ACC112 (cell line): ENCODE measurements around the gene SERPINB7.
"Not testable (repeated sequence)": the region's sequence is repeated elsewhere in the genome, so short reads cannot be mapped to it uniquely, and the experiment has no call there.

ENCODE experiments used
- H2AFZ ChIP-seq: fragments of 200-600 bp; sonication (generic); one replicate; pipeline ENCODE4 v1.6.0; 2017; ENCODE audit warnings: antibody characterized with exemption, low read length; ENCODE audit not compliant: unreplicated experiment
- H3K27ac ChIP-seq: fragments of 200-600 bp; sonication (generic); 2 replicates; pipeline ENCODE4 v1.5.1; 2014; ENCODE audit warnings: low read depth, mild to moderate bottlenecking, antibody characterized with exemption, low read length, moderate library complexity
- H3K27me3 ChIP-seq: fragments of 200-600 bp; sonication (generic); 2 replicates; pipeline ENCODE4 v1.6.1; 2014; ENCODE audit warnings: mild to moderate bottlenecking, antibody characterized with exemption, low read length, moderate library complexity, mixed read lengths; ENCODE audit not compliant: insufficient read depth
- H3K36me3 ChIP-seq: fragments of 200-600 bp; sonication (generic); 2 replicates; pipeline ENCODE4 v1.6.1; 2016; ENCODE audit warnings: mild to moderate bottlenecking, antibody characterized with exemption, low read length, moderate library complexity, mixed read lengths; ENCODE audit not compliant: insufficient read depth
- H3K4me1 ChIP-seq: fragments of 200-600 bp; sonication (generic); one replicate; pipeline ENCODE4 v1.6.1; 2016; ENCODE audit warnings: low read length, mixed read lengths; ENCODE audit not compliant: insufficient read depth, unreplicated experiment, control insufficient read depth
- H3K4me3 ChIP-seq: fragments of 200-600 bp; sonication (generic); 2 replicates; pipeline ENCODE4 v1.5.1; 2014; ENCODE audit warnings: mild to moderate bottlenecking, low read depth, low read length
- H3K79me2 ChIP-seq: fragments of 200-600 bp; sonication (generic); one replicate; pipeline ENCODE4 v1.6.0; 2016; ENCODE audit warnings: low read length; ENCODE audit not compliant: control insufficient read depth, unreplicated experiment, insufficient read depth

SERPINB7 gene

DNA sequence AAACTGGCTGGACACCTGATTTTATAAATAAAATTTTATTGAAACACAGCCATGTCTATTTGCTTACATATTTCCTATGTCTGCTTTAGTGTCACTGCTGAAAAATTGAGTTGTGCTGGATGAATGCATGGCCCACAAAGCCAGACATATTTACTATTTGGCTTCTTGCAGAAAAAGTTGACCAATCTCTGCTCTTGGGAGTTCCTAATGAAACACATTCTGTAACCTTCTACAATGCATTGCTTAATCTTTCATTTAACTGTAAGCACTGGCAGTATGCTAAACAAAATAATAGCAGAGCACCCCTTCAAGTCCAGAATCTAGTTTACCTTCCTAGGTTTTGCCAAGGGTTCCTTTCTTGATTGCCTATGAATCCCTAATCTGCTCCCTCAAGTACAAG lies 17.7 kb upstream of the SERPINB7 start:
- H3K27me3 ChIP-seq: no peaks in the 10 kb centered on the region
- H2AFZ ChIP-seq: no peak overlapping the region
- peaks cover 8% of the 10 kb centered on the region for H3K4me1 ChIP-seq
- H3K4me3 ChIP-seq: no peak overlapping the region
- no peaks in the 10 kb centered on the region for H3K36me3 ChIP-seq
- no peaks in the 10 kb centered on the region for H3K79me2 ChIP-seq
- no peak overlapping the region for H3K27ac ChIP-seq

DNA sequence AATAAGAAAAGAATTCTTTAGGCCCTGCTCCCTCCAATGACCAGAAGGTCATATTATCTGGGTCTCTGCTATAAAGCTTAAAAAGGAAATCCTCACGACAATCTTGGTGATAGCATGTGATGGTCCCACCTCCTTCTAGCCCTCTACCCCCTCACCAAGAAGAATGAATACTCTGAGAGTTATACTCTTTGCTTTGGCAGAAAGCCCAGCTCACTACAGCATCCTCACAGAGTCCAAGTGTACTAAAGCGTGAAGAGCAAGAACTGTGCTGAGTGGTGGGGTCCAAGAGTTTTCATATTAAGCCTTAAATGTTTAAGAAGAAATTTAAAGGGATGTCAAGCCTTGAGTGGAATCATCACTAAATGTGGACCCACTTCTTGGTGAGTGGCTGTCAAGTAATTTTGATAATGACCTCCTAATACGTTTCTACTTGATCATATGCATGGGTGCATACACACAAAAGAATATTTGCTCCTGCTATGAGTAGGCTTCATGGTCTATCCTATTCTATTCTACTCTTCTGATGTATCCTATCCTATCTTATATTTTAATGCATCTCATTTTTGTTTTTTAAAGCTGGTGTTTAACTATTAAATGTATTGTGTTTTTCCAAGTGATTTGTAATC lies 16.5 kb upstream of the SERPINB7 start:
- no peaks in the 10 kb centered on the region for H3K36me3 ChIP-seq
- H3K79me2 ChIP-seq: no peaks in the 10 kb centered on the region
- H3K27ac ChIP-seq: no peak overlapping the region
- no peaks in the 10 kb centered on the region for H3K27me3 ChIP-seq
- peaks cover 18% of the 10 kb centered on the region for H3K4me1 ChIP-seq
- no peak overlapping the region for H2AFZ ChIP-seq
- H3K4me3 ChIP-seq: no peak overlapping the region

DNA sequence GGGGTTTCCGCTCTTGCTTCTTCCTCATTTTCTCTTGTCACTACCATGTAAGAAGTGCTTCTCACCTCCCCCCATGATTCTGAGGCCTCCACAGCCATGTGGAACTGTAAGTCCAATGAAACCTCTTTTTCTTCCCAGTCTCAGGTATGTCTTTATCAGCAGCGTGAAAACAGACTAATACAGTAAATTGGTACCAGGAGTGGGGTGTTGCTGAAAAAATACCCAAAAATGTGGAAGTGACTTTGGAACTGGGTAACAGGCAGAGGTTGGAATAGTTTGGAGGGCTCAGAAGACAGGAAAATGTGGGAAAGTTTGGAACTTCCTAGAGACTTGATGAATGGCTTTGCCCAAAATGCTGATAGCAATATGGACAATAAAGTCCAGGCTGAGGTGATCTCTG lies 15.4 kb upstream of the SERPINB7 start:
- H3K4me3 ChIP-seq, H3K27ac ChIP-seq, H3K79me2 ChIP-seq, H2AFZ ChIP-seq, H3K36me3 ChIP-seq, H3K27me3 ChIP-seq: not testable (repeated sequence)
- H3K4me1 ChIP-seq: peaks cover 26% of the 10 kb centered on the region

- Histone ChIP-seq H3K27me3 (no peaks in the 10 kb centered on the region), H3K36me3 (no peaks in the 10 kb centered on the region), H2AFZ (no peak overlapping the region), H3K4me1 (peaks cover 26% of the 10 kb centered on the region), H3K79me2 (no peaks in the 10 kb centered on the region), H3K4me3 (no peak overlapping the region), H3K27ac (peak overlapping the region; percentile 88)
These were observed 12.7 kb upstream of the SERPINB7 start for GRCh38 chr18:63762518-63762917.

- Histone ChIP-seq H3K4me3 (no peak overlapping the region), H3K79me2 (no peaks in the 10 kb centered on the region), H3K27ac (peak overlapping the region; percentile 88), H2AFZ (no peak overlapping the region), H3K27me3 (no peaks in the 10 kb centered on the region), H3K36me3 (no peaks in the 10 kb centered on the region), H3K4me1 (peaks cover 33% of the 10 kb centered on the region)
These were observed 11.2 kb upstream of the SERPINB7 start for GRCh38 chr18:63763831-63764600.

DNA sequence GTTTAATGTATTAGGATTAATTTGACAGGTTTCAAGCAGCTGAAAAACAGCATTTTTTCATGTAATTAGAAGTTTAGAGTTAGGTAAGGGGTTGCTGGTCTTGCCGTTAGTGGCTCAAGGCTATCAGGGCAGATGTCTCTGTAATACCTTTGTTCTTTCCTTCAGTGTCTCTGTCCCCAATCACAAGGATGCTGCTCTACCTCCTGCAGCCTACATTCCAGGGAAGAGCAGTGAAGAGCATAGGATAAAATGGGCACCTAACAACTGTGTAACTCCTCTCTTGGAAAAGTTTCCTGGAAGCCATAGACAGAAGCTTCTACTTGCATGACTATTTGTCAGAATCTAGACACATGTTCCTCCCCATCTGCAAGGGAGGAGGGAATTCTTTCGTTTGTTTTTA lies 9.4 kb upstream of the SERPINB7 start:
- Histone ChIP-seq H3K4me3 (no peak overlapping the region), H2AFZ (no peak overlapping the region), H3K4me1 (peaks cover 33% of the 10 kb centered on the region), H3K27ac (no peak overlapping the region), H3K27me3 (no peaks in the 10 kb centered on the region), H3K79me2 (no peaks in the 10 kb centered on the region), H3K36me3 (no peaks in the 10 kb centered on the region)

DNA sequence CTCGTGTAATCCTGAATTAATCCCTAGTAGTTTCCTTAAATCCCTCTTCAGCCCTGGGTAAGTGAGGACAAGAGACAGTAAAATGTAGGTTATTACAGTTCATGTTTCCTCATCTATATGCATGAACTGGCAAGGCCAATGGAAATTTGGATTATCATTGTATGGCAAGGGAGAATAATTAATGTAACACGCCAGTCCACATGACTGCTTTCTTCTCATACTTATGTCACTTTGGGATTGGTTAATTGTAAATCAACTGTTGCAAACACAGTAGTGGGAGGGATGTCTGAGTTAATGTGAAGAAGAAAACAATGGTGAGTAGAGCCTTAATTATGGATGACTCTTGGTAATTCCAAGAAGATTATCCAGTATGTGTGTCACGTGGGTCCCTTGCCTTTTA lies 1.7 kb upstream of the SERPINB7 start:
- Histone ChIP-seq H3K36me3 (no peaks in the 10 kb centered on the region), H3K4me1 (peaks cover 30% of the 10 kb centered on the region), H2AFZ (no peak overlapping the region), H3K4me3 (no peak overlapping the region), H3K27me3 (no peaks in the 10 kb centered on the region), H3K79me2 (no peaks in the 10 kb centered on the region), H3K27ac (no peak overlapping the region)

DNA sequence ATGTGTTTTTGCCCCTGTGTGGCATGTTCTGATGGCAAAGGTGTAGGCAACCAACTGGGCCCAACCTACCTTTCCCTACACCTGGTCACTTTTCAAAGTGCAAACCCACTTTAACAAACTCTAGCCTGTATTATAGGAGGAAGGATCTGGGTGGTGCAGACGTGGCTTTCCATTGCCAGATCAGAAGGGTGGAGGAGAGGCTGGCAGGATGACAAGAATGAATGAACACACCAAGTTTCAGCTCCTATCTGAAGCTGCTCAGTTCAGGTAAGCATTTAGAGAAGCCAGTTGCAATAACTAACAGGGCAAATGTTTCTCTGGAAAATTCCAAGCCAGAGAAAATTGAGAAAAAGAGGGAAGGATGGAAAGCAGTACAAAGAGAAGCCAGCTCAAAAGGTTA lies 707 bp upstream of the SERPINB7 start:
- no peaks in the 10 kb centered on the region for H3K79me2 ChIP-seq
- H3K27ac ChIP-seq: peak overlapping the region; percentile 91
- peak overlapping the region; percentile 56 for H2AFZ ChIP-seq
- H3K36me3 ChIP-seq: no peaks in the 10 kb centered on the region
- H3K4me3 ChIP-seq: peak overlapping the region; percentile 28; the same call in 1 of the 2 replicates
- no peaks in the 10 kb centered on the region for H3K27me3 ChIP-seq
- peaks cover 26% of the 10 kb centered on the region for H3K4me1 ChIP-seq

DNA sequence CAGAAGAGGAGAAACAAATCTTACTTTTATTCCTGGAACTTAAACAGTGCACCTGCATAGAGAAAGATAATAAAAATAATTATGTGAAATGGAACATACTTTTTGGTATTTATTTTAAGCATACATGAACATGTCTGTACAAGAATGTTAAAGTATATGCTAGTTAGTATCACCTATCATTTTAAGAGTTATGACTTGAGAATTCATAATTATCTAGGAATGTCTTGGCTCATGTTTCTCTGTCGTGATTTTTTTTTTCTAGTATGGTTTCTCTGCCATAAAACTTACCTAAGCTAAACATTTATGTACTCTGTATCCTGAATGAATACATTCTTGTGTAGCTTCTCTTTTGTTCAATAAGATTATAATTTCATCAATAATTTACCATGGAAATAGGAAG lies 4.2 kb downstream of the SERPINB7 start:
- no peaks in the 10 kb centered on the region for H3K27me3 ChIP-seq
- H3K4me3 ChIP-seq: no peak overlapping the region
- no peak overlapping the region for H2AFZ ChIP-seq
- H3K79me2 ChIP-seq: no peaks in the 10 kb centered on the region
- no peaks in the 10 kb centered on the region for H3K36me3 ChIP-seq
- H3K27ac ChIP-seq: no peak overlapping the region
- peaks cover 22% of the 10 kb centered on the region for H3K4me1 ChIP-seq

DNA sequence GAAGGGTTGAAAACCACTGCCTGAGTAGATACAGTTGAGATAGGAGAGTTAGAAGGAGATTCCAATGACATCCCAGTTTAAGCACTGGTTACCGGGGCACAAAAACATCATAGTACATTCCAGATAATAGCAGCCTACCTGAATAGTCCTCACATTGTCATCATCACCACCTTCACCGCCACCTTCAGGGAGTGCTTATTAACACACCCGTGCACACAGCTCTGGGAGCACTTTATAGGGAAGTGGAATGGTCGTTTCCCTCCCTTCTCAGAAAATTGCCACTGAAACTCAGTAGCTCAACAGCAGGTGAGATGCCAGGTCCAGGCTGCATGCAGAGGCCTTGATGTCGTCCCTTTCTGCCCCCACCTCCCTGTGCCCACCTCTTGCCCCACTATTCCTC lies 8.2 kb downstream of the SERPINB7 start:
- no peak overlapping the region for H3K4me3 ChIP-seq
- H2AFZ ChIP-seq: no peak overlapping the region
- no peaks in the 10 kb centered on the region for H3K79me2 ChIP-seq
- H3K4me1 ChIP-seq: peaks cover 5% of the 10 kb centered on the region
- no peaks in the 10 kb centered on the region for H3K36me3 ChIP-seq
- no peaks in the 10 kb centered on the region for H3K27me3 ChIP-seq
- no peak overlapping the region for H3K27ac ChIP-seq

DNA sequence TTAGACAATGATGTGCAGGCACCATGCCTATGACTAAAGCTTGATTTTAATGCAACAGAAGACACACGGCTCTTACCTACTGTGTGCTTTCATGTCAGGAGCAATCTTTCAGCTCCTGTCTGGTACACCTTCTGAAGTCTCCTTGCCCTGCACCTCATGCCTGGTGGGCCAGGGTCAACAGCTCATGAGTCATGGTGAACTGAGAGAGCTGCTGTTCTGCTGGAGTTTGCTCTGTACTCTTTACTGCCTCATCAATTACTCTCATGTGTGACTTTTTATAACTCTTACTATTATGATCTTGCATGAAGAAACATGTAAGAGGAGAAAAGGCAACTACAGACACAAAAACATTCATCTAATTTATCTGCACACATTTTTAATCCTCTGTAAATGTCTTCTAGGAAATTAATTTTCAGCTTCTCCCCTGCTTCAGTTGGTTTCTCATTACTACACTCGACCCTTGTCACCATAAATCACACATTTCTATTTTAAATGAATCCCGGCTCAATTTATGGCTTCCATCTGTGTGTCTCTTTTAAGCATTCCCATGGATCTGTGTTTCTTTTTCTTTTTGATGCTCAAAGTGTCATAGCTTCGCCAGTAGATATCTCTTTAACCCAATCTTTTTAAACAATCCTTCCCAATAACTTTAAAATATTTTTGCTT lies 9.7 kb downstream of the SERPINB7 start:
- Histone ChIP-seq H3K27ac (no peak overlapping the region), H3K4me1 (peaks cover 13% of the 10 kb centered on the region), H3K4me3 (no peak overlapping the region), H3K27me3 (no peaks in the 10 kb centered on the region), H2AFZ (no peak overlapping the region), H3K79me2 (no peaks in the 10 kb centered on the region), H3K36me3 (no peaks in the 10 kb centered on the region)
